Stimulated activated naive CD8-positive, alpha-beta T cell treated with anti-CD3 and anti-CD28 coated beads, Interleukin-15, amount 100 ng/mL, for 72 hours (primary cell): ENCODE measurements around the gene MYO7B.
A peak's percentile ranks its signal among the peaks of the same experiment; 100 is the strongest.

Source experiments
- ATAC-seq: fragments of 150-1000 bp; cut with Tn5 transposase; 2 replicates; pipeline ENCODE4 v1.10.0; 2021; ENCODE audit warnings: mild to moderate bottlenecking, moderate library complexity
- DNase-seq, 2 donors: peaks; one replicate each; pipeline ENCODE4 v3.0.0; 2021 to 2022
- H3K27ac Mint-ChIP-seq, 2 donors: one replicate each; pipeline ENCODE4 v1.8.0; 2022; ENCODE audit warnings: mild to moderate bottlenecking in 2 of 2, mixed read lengths in 2 of 2, moderate library complexity in 2 of 2
- H3K27me3 Mint-ChIP-seq: one replicate; pipeline ENCODE4 v1.8.0; 2022; ENCODE audit warnings: mixed read lengths
- H3K4me1 Mint-ChIP-seq: one replicate; pipeline ENCODE4 v1.8.0; 2022; ENCODE audit warnings: mild to moderate bottlenecking, mixed read lengths
- H3K4me3 Mint-ChIP-seq, 2 donors: one replicate each; pipeline ENCODE4 v1.8.0; 2022; ENCODE audit warnings: mild to moderate bottlenecking in 2 of 2, mixed read lengths in 2 of 2, moderate library complexity in 1 of 2
- H3K9me3 Mint-ChIP-seq, 2 donors: one replicate each; pipeline ENCODE4 v1.8.0; 2022; ENCODE audit warnings: mixed read lengths in 2 of 2

The MYO7B gene

GRCh38 chr2:127651381-127651809 is 115.9 kb downstream of the MYO7B start:
- ATAC-seq: no peak
- Mint-ChIP-seq H3K27ac (no peak overlapping the region), H3K4me1 (peaks cover 48% of the 10 kb centered on the region), H3K4me3 (no peak overlapping the region), H3K9me3 (no peaks in the 10 kb centered on the region), H3K27me3 (no peaks in the 10 kb centered on the region)
- no peak for DNase-seq

- Mint-ChIP-seq H3K9me3 (no peaks in the 10 kb centered on the region), H3K27me3 (no peaks in the 10 kb centered on the region), H3K27ac (no peak overlapping the region), H3K4me3 (no peak overlapping the region), H3K4me1 (peaks cover 41% of the 10 kb centered on the region)
- DNase-seq (no peak), ATAC-seq (no peak)
These were observed 116.6 kb downstream of the MYO7B start for GRCh38 chr2:127651971-127652550.

GRCh38 chr2:127652786-127653357 is 117.4 kb downstream of the MYO7B start:
- ATAC-seq (no peak), DNase-seq (no peak)
- H3K27ac Mint-ChIP-seq: peak overlapping the region in 1 of 2 donors; percentile 48
- peaks cover 33% of the 10 kb centered on the region for H3K4me1 Mint-ChIP-seq
- no peak overlapping the region for H3K4me3 Mint-ChIP-seq
- H3K27me3 Mint-ChIP-seq: no peaks in the 10 kb centered on the region
- H3K9me3 Mint-ChIP-seq: no peaks in the 10 kb centered on the region

GRCh38 chr2:127653421-127654083 is 118.1 kb downstream of the MYO7B start:
- H3K4me3 Mint-ChIP-seq: no peak overlapping the region
- peak overlapping the region in 1 of 2 donors; percentile 54 for H3K27ac Mint-ChIP-seq
- DNase-seq (no peak), ATAC-seq (no peak)
- H3K4me1 Mint-ChIP-seq: peaks cover 26% of the 10 kb centered on the region
- H3K9me3 Mint-ChIP-seq: no peaks in the 10 kb centered on the region
- no peaks in the 10 kb centered on the region for H3K27me3 Mint-ChIP-seq

- H3K4me3 Mint-ChIP-seq: no peak overlapping the region
- H3K27ac Mint-ChIP-seq: no peak overlapping the region
- H3K27me3 Mint-ChIP-seq: no peaks in the 10 kb centered on the region
- DNase-seq (no peak), ATAC-seq (no peak)
- H3K4me1 Mint-ChIP-seq: peaks cover 19% of the 10 kb centered on the region
- H3K9me3 Mint-ChIP-seq: no peaks in the 10 kb centered on the region
These were observed 118.8 kb downstream of the MYO7B start for GRCh38 chr2:127654084-127654837.

GRCh38 chr2:127654838-127655175 is 119.3 kb downstream of the MYO7B start:
- H3K27ac Mint-ChIP-seq: no peak overlapping the region
- ATAC-seq (no peak), DNase-seq (no peak)
- H3K27me3 Mint-ChIP-seq: no peaks in the 10 kb centered on the region
- H3K9me3 Mint-ChIP-seq: no peaks in the 10 kb centered on the region
- H3K4me3 Mint-ChIP-seq: no peak overlapping the region
- peaks cover 14% of the 10 kb centered on the region for H3K4me1 Mint-ChIP-seq

GRCh38 chr2:127655209-127656073 is 120.0 kb downstream of the MYO7B start:
- Mint-ChIP-seq H3K27me3 (no peaks in the 10 kb centered on the region), H3K4me1 (peaks cover 12% of the 10 kb centered on the region), H3K9me3 (no peaks in the 10 kb centered on the region), H3K27ac (no peak overlapping the region), H3K4me3 (no peak overlapping the region)
- ATAC-seq: no peak
- no peak for DNase-seq

GRCh38 chr2:127656569-127657231 is 121.2 kb downstream of the MYO7B start:
- Mint-ChIP-seq H3K9me3 (no peaks in the 10 kb centered on the region), H3K4me3 (no peak overlapping the region), H3K4me1 (peaks cover 12% of the 10 kb centered on the region), H3K27ac (peak overlapping the region in 1 of 2 donors; percentile 34), H3K27me3 (peaks cover 9% of the 10 kb centered on the region)
- DNase-seq: no peak
- ATAC-seq: peak; percentile 36

- no peak overlapping the region for H3K27ac Mint-ChIP-seq
- H3K9me3 Mint-ChIP-seq: no peaks in the 10 kb centered on the region
- DNase-seq: no peak
- H3K4me1 Mint-ChIP-seq: peaks cover 12% of the 10 kb centered on the region
- H3K4me3 Mint-ChIP-seq: no peak overlapping the region
- no peak for ATAC-seq
- peaks cover 14% of the 10 kb centered on the region for H3K27me3 Mint-ChIP-seq
These were observed 121.7 kb downstream of the MYO7B start for GRCh38 chr2:127657232-127657595.

GRCh38 chr2:127658146-127658545 is 122.7 kb downstream of the MYO7B start:
- ATAC-seq (no peak), DNase-seq (no peak)
- H3K9me3 Mint-ChIP-seq: no peaks in the 10 kb centered on the region
- peaks cover 24% of the 10 kb centered on the region for H3K27me3 Mint-ChIP-seq
- peaks cover 7% of the 10 kb centered on the region for H3K4me1 Mint-ChIP-seq
- H3K27ac Mint-ChIP-seq: no peak overlapping the region
- H3K4me3 Mint-ChIP-seq: no peak overlapping the region

GRCh38 chr2:127658641-127659407 is 123.3 kb downstream of the MYO7B start:
- ATAC-seq (no peak), DNase-seq (no peak)
- H3K4me1 Mint-ChIP-seq: peaks cover 5% of the 10 kb centered on the region
- no peak overlapping the region for H3K4me3 Mint-ChIP-seq
- H3K9me3 Mint-ChIP-seq: no peaks in the 10 kb centered on the region
- H3K27me3 Mint-ChIP-seq: peaks cover 30% of the 10 kb centered on the region
- no peak overlapping the region for H3K27ac Mint-ChIP-seq

- no peak overlapping the region for H3K4me3 Mint-ChIP-seq
- peaks cover 39% of the 10 kb centered on the region for H3K27me3 Mint-ChIP-seq
- H3K4me1 Mint-ChIP-seq: peaks cover 7% of the 10 kb centered on the region
- DNase-seq: no peak
- H3K27ac Mint-ChIP-seq: no peak overlapping the region
- H3K9me3 Mint-ChIP-seq: no peaks in the 10 kb centered on the region
- no peak for ATAC-seq
These were observed 124.2 kb downstream of the MYO7B start for GRCh38 chr2:127659408-127660290.

- peaks cover 45% of the 10 kb centered on the region for H3K27me3 Mint-ChIP-seq
- H3K4me3 Mint-ChIP-seq: no peak overlapping the region
- DNase-seq (no peak), ATAC-seq (no peak)
- H3K9me3 Mint-ChIP-seq: no peaks in the 10 kb centered on the region
- no peak overlapping the region for H3K27ac Mint-ChIP-seq
- H3K4me1 Mint-ChIP-seq: peaks cover 7% of the 10 kb centered on the region
These were observed 124.8 kb downstream of the MYO7B start for GRCh38 chr2:127660291-127660578.
